Left kidney (tissue), 2 donors: Measurements from ENCODE around the gene NEURL1. TPM values are rescaled to one million over a fixed set of nuclear protein-coding genes. Genes with fewer than 3 reads are reported as not detected.
A peak's percentile ranks its signal among the peaks of the same experiment; 100 is the strongest.

ENCODE experiments used
- DNase-seq: peaks from one replicate; pipeline ENCODE4 v3.0.0-alpha.2; 2013
- polyA plus RNA-seq: library from polyadenylated mRNA; unstranded; fragments of 120-200 nt; gene quantifications from one replicate; pipeline ENCODE4 v1.2.1, GENCODE V29; 2013; ENCODE audit not compliant: insufficient read length

The NEURL1 gene
- polyA plus RNA-seq, 1 donor = 1.6 TPM

- DNase-seq = no peak
Observed at GRCh38 chr10:103546401-103546800, 52.9 kb downstream of the NEURL1 start.

GRCh38 chr10:103547391-103547946 lies 54.0 kb downstream of the NEURL1 start:
- no peak for DNase-seq

- DNase-seq = no peak
Observed at GRCh38 chr10:103548006-103548405, 54.5 kb downstream of the NEURL1 start.

- no peak for DNase-seq
Observed at GRCh38 chr10:103548581-103549348, 55.3 kb downstream of the NEURL1 start.

- no peak for DNase-seq
Observed at GRCh38 chr10:103549349-103549685, 55.8 kb downstream of the NEURL1 start.

- no peak for DNase-seq
Observed at GRCh38 chr10:103550229-103550628, 56.7 kb downstream of the NEURL1 start.

- no peak for DNase-seq
Observed at GRCh38 chr10:103551619-103552602, 58.4 kb downstream of the NEURL1 start.

- no peak for DNase-seq
Observed at GRCh38 chr10:103552856-103553742, 59.6 kb downstream of the NEURL1 start.

GRCh38 chr10:103553743-103554487 lies 60.4 kb downstream of the NEURL1 start:
- no peak for DNase-seq

- peak; percentile 59 for DNase-seq
Observed at GRCh38 chr10:103554488-103555324, 61.2 kb downstream of the NEURL1 start.

- DNase-seq = no peak
Observed at GRCh38 chr10:103555325-103555649, 61.8 kb downstream of the NEURL1 start.

GRCh38 chr10:103555712-103556111 lies 62.2 kb downstream of the NEURL1 start:
- no peak for DNase-seq

GRCh38 chr10:103556383-103557007 lies 63.0 kb downstream of the NEURL1 start:
- DNase-seq = no peak

- DNase-seq = no peak
Observed at GRCh38 chr10:103557455-103557854, 64.0 kb downstream of the NEURL1 start.

GRCh38 chr10:103558911-103559310 lies 65.4 kb downstream of the NEURL1 start:
- no peak for DNase-seq

- no peak for DNase-seq
Observed at GRCh38 chr10:103559776-103560175, 66.3 kb downstream of the NEURL1 start.

GRCh38 chr10:103560886-103561285 lies 67.4 kb downstream of the NEURL1 start:
- no peak for DNase-seq

GRCh38 chr10:103562383-103562782 lies 68.9 kb downstream of the NEURL1 start:
- DNase-seq = no peak

- no peak for DNase-seq
Observed at GRCh38 chr10:103563231-103564115, 70.0 kb downstream of the NEURL1 start.
